HepG2 (cell line): ENCODE measurements around the gene MPHOSPH8. TPM values are rescaled to one million over a fixed set of nuclear protein-coding genes. Genes with fewer than 3 reads are reported as not detected.

Source experiments
- ATF7 ChIP-seq, 2 experiments: fragments of 450-650 bp in 1 of 2; sonication (generic) in 1 of 2; formaldehyde crosslinking in 1 of 2; IDR thresholded peaks; 2 replicates each; pipeline versions ENCODE4 v1.4.0 to v1.6.1; 2016 to 2020; ENCODE audit warnings: antibody characterized with exemption in 1 of 2, mild to moderate bottlenecking in 1 of 2, missing genetic modification reagents in 1 of 2
- GATAD1 ChIP-seq: IDR thresholded peaks from 2 replicates; pipeline ENCODE4 v1.6.1; 2016; ENCODE audit warnings: missing genetic modification reagents, missing compliant biosample characterization
- IRF1 ChIP-seq: sonication (generic); formaldehyde crosslinking; IDR thresholded peaks from 2 replicates; pipeline ENCODE4 v1.4.0; 2020; ENCODE audit warnings: low read depth, mild to moderate bottlenecking, missing genetic modification reagents
- IRF9 ChIP-seq: sonication (generic); formaldehyde crosslinking; IDR thresholded peaks from 2 replicates; pipeline ENCODE4 v1.8.0; 2022; ENCODE audit warnings: missing genetic modification reagents, mild to moderate bottlenecking, borderline replicate concordance
- NFIB ChIP-seq: sonication (generic); formaldehyde crosslinking; IDR thresholded peaks from 2 replicates; pipeline ENCODE4 v1.9.0; 2021; ENCODE audit warnings: missing genetic modification reagents, mild to moderate bottlenecking, borderline replicate concordance
- NR2F1 ChIP-seq, 2 experiments: fragments of 450-650 bp in 1 of 2; formaldehyde crosslinking in 1 of 2; IDR thresholded peaks; 2 replicates each; pipeline versions ENCODE4 v1.5.0 to v1.6.1; 2016 to 2020; ENCODE audit warnings: mild to moderate bottlenecking in 1 of 2, missing compliant biosample characterization in 1 of 2, missing genetic modification reagents in 1 of 2, moderate library complexity in 1 of 2
- PHF20 ChIP-seq: sonication (generic); formaldehyde crosslinking; IDR thresholded peaks from 2 replicates; pipeline ENCODE4 v1.5.0; 2020; ENCODE audit warnings: mild to moderate bottlenecking, missing genetic modification reagents
- PRDM10 ChIP-seq: sonication (generic); formaldehyde crosslinking; IDR thresholded peaks from 2 replicates; pipeline ENCODE4 v1.4.0; 2020; ENCODE audit warnings: low read depth, missing genetic modification reagents
- ZBTB40 ChIP-seq, 2 experiments: fragments of 450-650 bp in 1 of 2; sonication (generic) in 1 of 2; formaldehyde crosslinking in 1 of 2; IDR thresholded peaks; 2 replicates each; pipeline versions ENCODE4 v1.6.1 to v1.8.0; 2016 to 2022; ENCODE audit warnings: antibody characterized with exemption in 1 of 2, mild to moderate bottlenecking in 1 of 2, missing genetic modification reagents in 1 of 2
- ZNF10 ChIP-seq: sonication (generic); formaldehyde crosslinking; IDR thresholded peaks from 2 replicates; pipeline ENCODE4 v1.4.0; 2020; ENCODE audit warnings: mild to moderate bottlenecking, low read depth, missing genetic modification reagents, borderline replicate concordance
- ZNF205 ChIP-seq: IDR thresholded peaks from 2 replicates; pipeline ENCODE4 v1.6.1; 2018; ENCODE audit warnings: missing biosample characterization, missing genetic modification reagents
- ZNF335 ChIP-seq: sonication (generic); formaldehyde crosslinking; IDR thresholded peaks from 2 replicates; pipeline ENCODE4 v1.4.0; 2020; ENCODE audit warnings: missing genetic modification reagents
- polyA plus RNA-seq, 8 experiments: library from polyadenylated mRNA; depleted of rRNA in 3 of 8; stranded (reverse) in 7 of 8; unstranded in 1 of 8; fragments of >200 nt; fragmentation: Illumina TruSeq in 4 of 8; extraction: Trizol in 4 of 8; gene quantifications; 2 replicates each; pipeline versions ENCODE4 v1.2.1 to v1.2.3, GENCODE V29; 2011 to 2016; ENCODE audit warnings: low read depth in 4 of 8, missing spikeins in 1 of 8, mixed read lengths in 1 of 8; ENCODE audit not compliant: insufficient read depth in 1 of 8
- total RNA-seq, 5 experiments: library from RNA; depleted of rRNA; stranded (reverse); fragments of >200 nt; fragmentation: Illumina TruSeq; extraction: Trizol; gene quantifications; 2 replicates each; pipeline ENCODE4 v1.2.3, GENCODE V29; 2016; ENCODE audit warnings: low read depth in 1 of 5

The MPHOSPH8 gene
- total and polyA plus RNA-seq, 2 of the 13 experiments (the other 11 are each of a cell fraction or from before 2014, with no cell fraction given): 17.3 to 20.9 TPM

GRCh38 chr13:19633479-19634255, at the start of gene MPHOSPH8 (continued):
- TF ChIP-seq PRDM10 (no peak), ZBTB40 (IDR thresholded peaks at IDR 0.05) (no peak), ZBTB40 (CRISPR knock-in tag; IDR thresholded peaks at IDR 0.05) (peak; percentile 70), NFIB (no peak), GATAD1 (CRISPR knock-in tag) (peak; percentile 75; the same call in 1 of the 2 replicates), ATF7 (IDR thresholded peaks at IDR 0.05) (no peak), ATF7 (CRISPR knock-in tag; IDR thresholded peaks at IDR 0.05) (0 out of 2 replicates have a peak, but pooled peaks have one; percentile 48), ZNF335 (CRISPR knock-in tag) (peak; percentile 60; the same call in 1 of the 2 replicates), ZNF10 (CRISPR knock-in tag) (no peak), IRF1 (CRISPR knock-in tag) (no peak), NR2F1 (CRISPR knock-in tag; IDR thresholded peaks at IDR 0.05) (peak; percentile 52 to 65; a peak in 3 of 4 replicates), PHF20 (CRISPR knock-in tag) (peak; percentile 80), ZNF205 (CRISPR knock-in tag) (no peak), IRF9 (CRISPR knock-in tag) (peak; percentile 40; the same call in 1 of the 2 replicates)
